ENCODE results near the gene CIDEC. TPM values are rescaled to one million over a fixed set of nuclear protein-coding genes. Genes with fewer than 3 reads are reported as not detected.
"Not testable (repeated sequence)": the region's sequence is repeated elsewhere in the genome, so short reads cannot be mapped to it uniquely, and the experiment has no call there.

CIDEC gene
- polyA plus RNA-seq, 2 of the 4 experiments (the other 2 are of a cell fraction) = 3.3 to 6.3 TPM

DNA sequence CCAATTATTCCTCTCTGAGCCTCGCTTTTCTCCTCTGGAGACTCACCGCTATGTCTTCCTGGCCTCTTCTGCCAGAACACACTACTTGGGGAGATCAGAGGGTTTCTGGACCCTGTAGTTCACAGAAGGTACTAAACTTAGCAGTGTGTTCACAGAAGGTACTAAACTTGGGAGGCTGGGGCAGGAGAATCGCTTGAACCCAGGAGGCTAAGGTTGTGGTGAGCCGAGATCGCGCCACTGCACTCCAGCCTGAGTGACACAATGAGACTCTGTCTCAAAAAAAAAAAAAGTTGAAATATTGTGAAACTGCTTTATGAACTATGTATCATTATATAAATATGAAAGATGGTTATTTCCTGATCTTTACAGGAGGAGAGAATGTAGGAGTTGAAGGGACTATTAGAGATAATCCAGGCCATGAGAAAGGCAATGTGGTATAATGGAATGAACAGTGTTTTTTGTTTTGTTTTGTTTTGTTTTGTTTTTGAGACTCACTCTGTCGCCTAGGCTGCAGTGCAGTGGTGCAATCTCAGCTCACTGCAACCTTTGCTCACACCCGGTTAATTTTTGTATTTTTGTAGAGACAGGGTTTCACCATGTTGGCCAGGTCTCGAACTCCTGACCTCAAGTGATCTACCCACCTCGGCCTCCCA is 16.8 kb upstream of the CIDEC start:
- WGBS (ENCODE audit: missing lambda C conversion rate) = 77% methylated on average over 10 of the region's 10 CpGs
- not testable (repeated sequence) for H3K4me3 ChIP-seq; H3K9me3 ChIP-seq; DNase-seq (ENCODE audit: low read depth in 1 of 2, low spot score in 1 of 2); FAIRE-seq
- peaks cover 72% of the 10 kb centered on the region for H3K4me1 ChIP-seq
- CTCF ChIA-PET = interaction anchor here (0.7 to 1.7 kb wide), 5 partner anchors 13 to 146 kb away, joined by 4 to 5 read pairs (median 4); partner anchors contain the start of gene CRELD1
- POLR2A ChIA-PET = interaction anchor here (0.8 kb wide), 1 partner anchor 16 kb away, joined by 5 read pairs; no protein-coding TSS in a partner anchor
- ATAC-seq = peak in 1 of 2 experiments; percentile 14; a peak in 3 of 6 replicates
- H3K27ac ChIP-seq = peak overlapping the region; percentile 76 to 82
- peak overlapping the region; percentile 68 for H3K4me2 ChIP-seq
- peak in 1 of 2 experiments; percentile 16; a peak in 1 of 4 replicates for TF ChIP-seq CEBPB (IDR thresholded peaks at IDR 0.05)

DNA sequence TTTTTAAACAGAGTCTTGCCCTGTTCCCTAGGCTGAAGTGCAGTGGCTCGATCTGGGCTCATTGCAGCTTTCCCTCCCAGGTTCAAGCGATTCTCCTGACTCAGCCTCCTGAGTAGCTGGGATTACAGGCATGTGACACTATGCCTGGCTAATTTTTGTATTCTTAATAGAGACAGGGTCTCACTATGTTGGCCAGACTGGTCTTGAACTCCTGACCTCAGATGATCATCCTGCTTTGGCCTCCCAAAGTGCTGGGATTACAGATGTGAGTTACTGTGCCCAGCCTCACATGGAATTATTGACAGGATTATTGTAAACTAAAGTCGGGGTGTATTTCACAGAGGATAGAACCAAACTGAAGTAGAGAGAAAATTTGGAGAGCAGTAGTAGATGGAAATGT is 15.7 kb upstream of the CIDEC start:
- not testable (repeated sequence) for ATAC-seq; H3K4me3 ChIP-seq; DNase-seq (ENCODE audit: low read depth in 1 of 2, low spot score in 1 of 2); FAIRE-seq; H3K4me2 ChIP-seq; H3K27ac ChIP-seq; H3K9me3 ChIP-seq
- 96% methylated on average over 3 of the region's 3 CpGs for WGBS (ENCODE audit: missing lambda C conversion rate)
- ChIA-PET POLR2A (interaction anchor here (0.6 kb wide), 1 partner anchor 258 kb away, joined by 3 read pairs; no protein-coding TSS in a partner anchor), CTCF (interaction anchor here (0.8 to 1.4 kb wide), 3 partner anchors 11 to 51 kb away, joined by 3 to 4 read pairs (median 4); no protein-coding TSS in a partner anchor)
- H3K4me1 ChIP-seq = peaks cover 77% of the 10 kb centered on the region

DNA sequence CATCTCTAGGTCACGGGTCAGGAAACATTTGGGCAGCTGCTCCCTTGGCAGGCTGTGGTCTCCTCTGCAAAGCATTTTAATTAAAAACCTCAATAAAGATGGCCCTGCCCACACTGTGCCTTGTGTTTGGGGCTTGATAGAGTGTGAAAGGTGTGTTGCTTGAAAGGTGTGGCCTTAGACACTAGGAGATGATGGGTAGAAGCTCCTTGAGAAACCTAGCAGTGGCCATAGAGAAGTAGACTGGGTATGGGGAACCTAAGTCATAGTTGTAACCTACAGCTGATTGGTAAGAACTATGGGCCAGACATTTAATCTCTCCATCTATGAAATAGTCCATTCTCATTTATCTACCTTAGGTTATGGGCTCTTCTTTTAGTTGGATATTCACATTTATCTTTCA is 13.7 kb upstream of the CIDEC start:
- ATAC-seq (no peak), FAIRE-seq (no peak), DNase-seq (ENCODE audit: low read depth in 1 of 2, low spot score in 1 of 2) (no peak)
- no peaks in the 10 kb centered on the region for H3K9me3 ChIP-seq
- CTCF ChIA-PET = interaction anchor here (0.7 to 2.7 kb wide), 8 partner anchors 9 to 112 kb away, joined by 3 to 15 read pairs (median 5); partner anchors contain the start of genes CRELD1 and IL17RE
- no peak overlapping the region for H3K4me3 ChIP-seq
- TF ChIP-seq, protein P1, sequence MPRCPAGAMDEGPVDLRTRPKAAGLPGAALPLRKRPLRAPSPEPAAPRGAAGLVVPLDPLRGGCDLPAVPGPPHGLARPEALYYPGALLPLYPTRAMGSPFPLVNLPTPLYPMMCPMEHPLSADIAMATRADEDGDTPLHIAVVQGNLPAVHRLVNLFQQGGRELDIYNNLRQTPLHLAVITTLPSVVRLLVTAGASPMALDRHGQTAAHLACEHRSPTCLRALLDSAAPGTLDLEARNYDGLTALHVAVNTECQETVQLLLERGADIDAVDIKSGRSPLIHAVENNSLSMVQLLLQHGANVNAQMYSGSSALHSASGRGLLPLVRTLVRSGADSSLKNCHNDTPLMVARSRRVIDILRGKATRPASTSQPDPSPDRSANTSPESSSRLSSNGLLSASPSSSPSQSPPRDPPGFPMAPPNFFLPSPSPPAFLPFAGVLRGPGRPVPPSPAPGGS (IDR thresholded peaks at IDR 0.05) = no peak
- TF ChIP-seq NPAS2 (CRISPR knock-in tag; IDR thresholded peaks at IDR 0.05; ENCODE audit: borderline replicate concordance) = no peak
- TF ChIP-seq JUN (IDR thresholded peaks at IDR 0.05) = no peak
- no peak for TF ChIP-seq HEYL (CRISPR knock-in tag; IDR thresholded peaks at IDR 0.05)
- no peak for TF ChIP-seq HOXA7 (CRISPR knock-in tag; IDR thresholded peaks at IDR 0.05)
- no peak for TF ChIP-seq SMC3 (IDR thresholded peaks at IDR 0.05)
- no peak for TF ChIP-seq ZSCAN20 (CRISPR knock-in tag; IDR thresholded peaks at IDR 0.05)
- TF ChIP-seq TFCP2L1 (CRISPR knock-in tag; IDR thresholded peaks at IDR 0.05) = no peak
- TF ChIP-seq RCOR1 (IDR thresholded peaks at IDR 0.05; ENCODE audit: low read depth, low read length) = no peak
- no peak for TF ChIP-seq EHF (CRISPR knock-in tag; IDR thresholded peaks at IDR 0.05)
- TF ChIP-seq CBX8 (IDR thresholded peaks at IDR 0.05) = no peak
- no peak for TF ChIP-seq RAD21 (conservative IDR thresholded peaks at IDR 0.05 in 1 of 2, IDR thresholded peaks at IDR 0.05 in 1 of 2)
- TF ChIP-seq EP300 (IDR thresholded peaks at IDR 0.05) = no peak
- TF ChIP-seq FOXS1 (CRISPR knock-in tag; IDR thresholded peaks at IDR 0.05) = no peak
- no peak for TF ChIP-seq RFX5 (IDR thresholded peaks at IDR 0.05)
- POLR2A ChIA-PET = interaction anchor here (0.6 to 3.0 kb wide), 4 partner anchors 9 to 425 kb away, joined by 3 to 12 read pairs (median 4); no protein-coding TSS in a partner anchor
- peaks cover 75% of the 10 kb centered on the region for H3K4me1 ChIP-seq
- peak overlapping the region; percentile 47; the same call in 2 of the 3 replicates for H3K4me2 ChIP-seq
- 93% methylated on average over 1 of the region's 1 CpG for WGBS (ENCODE audit: missing lambda C conversion rate)
- H3K27ac ChIP-seq = peak overlapping the region; percentile 32 to 47; a peak in 2 of 6 replicates

DNA sequence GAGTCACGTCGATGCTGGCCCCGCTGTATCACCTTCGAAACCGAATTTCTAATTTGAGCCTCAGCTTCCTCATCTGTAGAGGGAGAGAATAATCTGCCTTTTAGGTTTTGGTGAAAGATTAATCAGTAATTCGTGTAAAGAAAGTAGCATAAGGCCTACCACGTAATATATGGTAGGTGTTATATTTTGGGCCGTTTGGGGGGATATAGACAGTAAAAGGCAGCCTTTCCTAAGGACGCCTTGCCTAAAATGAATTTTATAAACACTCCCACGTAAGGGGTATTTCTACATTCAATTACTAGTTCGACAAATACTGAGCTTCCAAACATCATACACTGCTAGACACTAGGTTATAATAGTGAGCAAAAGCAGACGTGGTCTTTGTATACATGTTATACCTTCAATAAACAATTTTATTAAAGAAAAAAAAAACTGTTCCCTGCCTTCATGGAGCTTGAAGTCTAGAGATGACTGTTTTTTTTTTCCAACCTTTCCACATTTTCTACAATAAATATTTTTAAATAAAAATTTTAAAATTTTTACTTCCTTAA is 11.1 kb upstream of the CIDEC start:
- no peak for ATAC-seq

More for the DNA sequence above, 11.1 kb upstream of the CIDEC start:
- DNase-seq (ENCODE audit: low read depth in 1 of 2, low spot score in 1 of 2) = no peak
- H3K4me3 ChIP-seq = peak overlapping the region; percentile 81
- peak overlapping the region; percentile 79 for H3K4me2 ChIP-seq
- TF ChIP-seq ZC3H11A (IDR thresholded peaks at IDR 0.05) = no peak
- ChIA-PET CTCF (interaction anchor here (1.2 to 3.6 kb wide), 10 partner anchors 10 to 63 kb away, joined by 3 to 20 read pairs (median 5); partner anchors contain the start of genes IL17RC and IL17RE), POLR2A (interaction anchor here (0.7 to 2.3 kb wide), 4 partner anchors 12 to 55 kb away, joined by 3 to 8 read pairs (median 6); partner anchors contain the start of genes CRELD1 and RPUSD3)
- H3K4me1 ChIP-seq = peaks cover 49% of the 10 kb centered on the region
- 9% methylated on average over 12 of the region's 12 CpGs for WGBS (ENCODE audit: missing lambda C conversion rate)
- H3K27ac ChIP-seq = peak overlapping the region; percentile 94 to 98
- no peak for FAIRE-seq
- H3K9me3 ChIP-seq = no peaks in the 10 kb centered on the region
